GM19239 (cell line): ENCODE results near the gene CDH18.

ENCODE experiments used
- DNase-seq: peaks from one replicate; pipeline ENCODE4 v3.0.0; 2011; ENCODE audit warnings: low spot score; ENCODE audit not compliant: insufficient read length
- FAIRE-seq: peaks from 2 replicates; lab custom pipeline; 2011; peaks lifted over from hg19 to GRCh38; lab: Jason Lieb, UNC

CDH18 gene

GRCh38 chr5:19519448-19519847, 468.6 kb downstream of the CDH18 start:
- no peak for DNase-seq
- FAIRE-seq = no peak

GRCh38 chr5:19498852-19499251, 489.1 kb downstream of the CDH18 start:
- DNase-seq (no peak), FAIRE-seq (no peak)

- DNase-seq = no peak
- FAIRE-seq = no peak
Measured at GRCh38 chr5:19497229-19497815, 490.7 kb downstream of the CDH18 start.

- FAIRE-seq = no peak
- DNase-seq = no peak
Measured at GRCh38 chr5:19496056-19496455, 491.9 kb downstream of the CDH18 start.

- DNase-seq = no peak
- no peak for FAIRE-seq
Measured at GRCh38 chr5:19492861-19493260, 495.1 kb downstream of the CDH18 start.

GRCh38 chr5:19488786-19489185, 499.2 kb downstream of the CDH18 start:
- FAIRE-seq (no peak), DNase-seq (no peak)

- DNase-seq (no peak), FAIRE-seq (no peak)
Measured at GRCh38 chr5:19487480-19487879, 500.5 kb downstream of the CDH18 start.

- no peak for DNase-seq
- no peak for FAIRE-seq
Measured at GRCh38 chr5:19479562-19479961, 508.4 kb downstream of the CDH18 start.

GRCh38 chr5:19462019-19462418, 526.0 kb downstream of the CDH18 start:
- FAIRE-seq = no peak

GRCh38 chr5:19424506-19424905, 563.5 kb downstream of the CDH18 start:
- no peak for FAIRE-seq
- no peak for DNase-seq

More at GRCh38 chr5:19462019-19462418, 526.0 kb downstream of the CDH18 start:
- no peak for DNase-seq
